CD4-positive, alpha-beta T cell (primary cell): ENCODE results near the gene RPGR. TPM values are rescaled to one million over a fixed set of nuclear protein-coding genes. Genes with fewer than 3 reads are reported as not detected.

ENCODE experiments used
- ATAC-seq: fragments of 200-7000 bp; cut with Tn5 transposase; one replicate; pipeline ENCODE4 v1.10.0; 2022; ENCODE audit warnings: mild to moderate bottlenecking; ENCODE audit not compliant: poor library complexity
- CTCF ChIA-PET: fragments of 350-600 bp; sonication (Branson Sonifier 250); formaldehyde crosslinking; loops from one replicate; lab custom pipeline; 2021; ENCODE audit warnings: antibody characterized with exemption, inconsistent platforms; lab: Charles Lee
- POLR2A ChIA-PET: fragments of 350-600 bp; sonication (Branson Sonifier 250); formaldehyde crosslinking; loops from one replicate; lab custom pipeline; 2021; ENCODE audit warnings: antibody characterized with exemption, inconsistent platforms; lab: Charles Lee
- DNase-seq, 14 experiments: peaks; one replicate each; pipeline ENCODE4 v3.0.0-alpha.2; 2013 to 2020; ENCODE audit warnings: mixed read lengths in 2 of 14
- H3K27ac ChIP-seq, 2 donors: one replicate each; pipeline versions ENCODE4 v1.5.1 to v1.7.0; 2013; ENCODE audit warnings: low read length in 2 of 2, low read depth in 1 of 2, mild to moderate bottlenecking in 1 of 2
- H3K27me3 ChIP-seq, 2 experiments: 1 replicate in 1 of 2; 2 replicates in 1 of 2; pipeline versions ENCODE4 v1.6.1 to v1.7.0; 2013; ENCODE audit warnings: low read length in 2 of 2, control low read depth in 1 of 2, mild to moderate bottlenecking in 1 of 2, moderate library complexity in 1 of 2; ENCODE audit not compliant: insufficient read depth in 2 of 2, control insufficient read depth in 1 of 2
- H3K36me3 ChIP-seq: one replicate; pipeline ENCODE4 v1.6.1; 2013; ENCODE audit warnings: low read length, control low read depth; ENCODE audit not compliant: insufficient read depth
- H3K4me1 ChIP-seq: one replicate; pipeline ENCODE4 v1.6.1; 2013; ENCODE audit warnings: low read length, control low read depth; ENCODE audit not compliant: insufficient read depth
- H3K4me3 ChIP-seq: one replicate; pipeline ENCODE4 v1.5.1; 2013; ENCODE audit warnings: mild to moderate bottlenecking, low read length, moderate library complexity
- H3K9me3 ChIP-seq, 2 experiments: 1 replicate in 1 of 2; 2 replicates in 1 of 2; pipeline versions ENCODE4 v1.6.1 to v1.7.0; 2013; ENCODE audit warnings: low read length in 2 of 2, mild to moderate bottlenecking in 2 of 2, control low read depth in 1 of 2, moderate library complexity in 1 of 2; ENCODE audit not compliant: control insufficient read depth in 1 of 2, insufficient read depth in 1 of 2
- H3K27ac Mint-ChIP-seq: one replicate; pipeline ENCODE4 v1.8.0; 2020; ENCODE audit warnings: mixed read lengths
- H3K27me3 Mint-ChIP-seq: one replicate; pipeline ENCODE4 v1.8.0; 2021; ENCODE audit warnings: mixed read lengths
- H3K36me3 Mint-ChIP-seq: one replicate; pipeline ENCODE4 v1.8.0; 2021; ENCODE audit warnings: low read depth, mixed read lengths
- H3K4me1 Mint-ChIP-seq: one replicate; pipeline ENCODE4 v1.8.0; 2021; ENCODE audit warnings: low read depth, mixed read lengths
- H3K4me3 Mint-ChIP-seq: one replicate; pipeline ENCODE4 v1.8.0; 2020; ENCODE audit warnings: mild to moderate bottlenecking, mixed read lengths
- H3K9me3 Mint-ChIP-seq: one replicate; pipeline ENCODE4 v1.8.0; 2020; ENCODE audit warnings: mixed read lengths
- intact Hi-C, 2 experiments: fragments of 100-400 bp; cut with DNase I in 1 of 2; cut with micrococcal nuclease in 1 of 2; formaldehyde crosslinking; loops; one replicate each; pipeline versions ENCODE4 v1.15.1 to v1.9.0; 2023 to 2025; cut with DNase I, micrococcal nuclease
- total RNA-seq, 174 experiments: library from RNA in 2 of 174; stranded (reverse) in 2 of 174; gene quantifications; one replicate each; pipeline ENCODE4 v1.2.3 and lab custom pipeline; 2021 to 2026
- TF ChIP-seq, protein P1 (sequence below): fragments of 200-600 bp; IDR thresholded peaks from one replicate; pipeline ENCODE4 v1.8.0; 2022; ENCODE audit warnings: antibody characterized with exemption, mild to moderate bottlenecking

The RPGR gene
- total RNA-seq, 2 experiments from 2014 or later: 17.1 to 18.2 TPM

DNA sequence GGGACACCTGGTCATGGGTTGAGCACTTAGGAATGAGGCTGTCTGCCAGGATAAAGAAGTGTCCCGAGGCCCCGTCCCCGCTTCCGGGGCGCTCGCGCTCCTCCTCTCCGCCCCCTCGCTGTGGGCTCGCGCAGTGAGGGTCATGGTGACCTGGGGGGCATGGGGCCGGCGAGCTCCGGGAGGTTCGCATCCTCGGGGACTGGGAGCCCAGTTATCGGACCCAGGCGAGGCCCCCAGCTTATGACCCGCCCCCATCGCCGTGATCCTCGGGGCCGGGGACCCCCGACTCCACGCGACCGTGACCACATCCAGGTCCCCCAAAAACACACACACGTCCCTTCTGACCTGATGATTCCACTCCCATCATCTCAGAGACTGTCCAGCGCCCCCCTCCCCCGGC lies 71.3 kb downstream of the RPGR start:
- intact Hi-C loops: no loop called here
- no peak overlapping the region for H3K4me3 Mint-ChIP-seq
- Histone ChIP-seq H3K27me3 (no peaks in the 10 kb centered on the region), H3K27ac (no peak overlapping the region), H3K4me3 (no peak overlapping the region), H3K4me1 (no peaks in the 10 kb centered on the region), H3K9me3 (no peaks in the 10 kb centered on the region), H3K36me3 (no peaks in the 10 kb centered on the region)
- H3K27me3 Mint-ChIP-seq: no peaks in the 10 kb centered on the region
- ChIA-PET POLR2A (no interaction called here), CTCF (no interaction called here)
- no peaks in the 10 kb centered on the region for H3K9me3 Mint-ChIP-seq
- DNase-seq (no peak), ATAC-seq (no peak)
- no peaks in the 10 kb centered on the region for H3K36me3 Mint-ChIP-seq
- no peaks in the 10 kb centered on the region for H3K4me1 Mint-ChIP-seq
- no peak overlapping the region for H3K27ac Mint-ChIP-seq
- TF ChIP-seq, protein P1, sequence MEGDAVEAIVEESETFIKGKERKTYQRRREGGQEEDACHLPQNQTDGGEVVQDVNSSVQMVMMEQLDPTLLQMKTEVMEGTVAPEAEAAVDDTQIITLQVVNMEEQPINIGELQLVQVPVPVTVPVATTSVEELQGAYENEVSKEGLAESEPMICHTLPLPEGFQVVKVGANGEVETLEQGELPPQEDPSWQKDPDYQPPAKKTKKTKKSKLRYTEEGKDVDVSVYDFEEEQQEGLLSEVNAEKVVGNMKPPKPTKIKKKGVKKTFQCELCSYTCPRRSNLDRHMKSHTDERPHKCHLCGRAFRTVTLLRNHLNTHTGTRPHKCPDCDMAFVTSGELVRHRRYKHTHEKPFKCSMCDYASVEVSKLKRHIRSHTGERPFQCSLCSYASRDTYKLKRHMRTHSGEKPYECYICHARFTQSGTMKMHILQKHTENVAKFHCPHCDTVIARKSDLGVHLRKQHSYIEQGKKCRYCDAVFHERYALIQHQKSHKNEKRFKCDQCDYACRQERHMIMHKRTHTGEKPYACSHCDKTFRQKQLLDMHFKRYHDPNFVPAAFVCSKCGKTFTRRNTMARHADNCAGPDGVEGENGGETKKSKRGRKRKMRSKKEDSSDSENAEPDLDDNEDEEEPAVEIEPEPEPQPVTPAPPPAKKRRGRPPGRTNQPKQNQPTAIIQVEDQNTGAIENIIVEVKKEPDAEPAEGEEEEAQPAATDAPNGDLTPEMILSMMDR: no peak

DNA sequence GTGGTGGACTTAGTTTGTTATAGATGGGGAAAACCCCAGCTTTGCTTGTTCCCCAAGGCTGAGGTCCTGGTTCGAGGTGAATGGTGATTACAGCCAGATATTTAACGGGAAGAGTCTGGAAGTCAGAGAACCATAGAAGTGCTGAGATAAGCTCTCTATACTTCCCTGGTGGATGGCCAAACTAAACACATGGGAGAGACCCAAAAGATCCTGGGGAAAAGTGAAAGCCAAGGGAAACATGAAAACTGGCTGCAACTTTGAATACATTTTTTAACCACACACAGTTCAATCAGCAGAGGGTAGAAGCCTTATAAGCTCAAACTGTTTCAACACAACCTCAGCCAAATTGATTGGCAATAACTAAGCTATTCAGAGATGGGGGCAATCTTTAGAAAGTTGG lies 77.3 kb downstream of the RPGR start:
- ATAC-seq (no peak), DNase-seq (no peak)
- H3K27ac Mint-ChIP-seq: no peak overlapping the region
- POLR2A ChIA-PET: no interaction called here
- no peaks in the 10 kb centered on the region for H3K36me3 Mint-ChIP-seq
- Histone ChIP-seq H3K36me3 (no peaks in the 10 kb centered on the region), H3K4me1 (no peaks in the 10 kb centered on the region), H3K9me3 (no peaks in the 10 kb centered on the region), H3K27me3 (no peaks in the 10 kb centered on the region), H3K4me3 (no peak overlapping the region), H3K27ac (no peak overlapping the region)
- H3K27me3 Mint-ChIP-seq: peaks cover 4% of the 10 kb centered on the region
- intact Hi-C loops: no loop called here
- H3K4me3 Mint-ChIP-seq: no peak overlapping the region
- H3K4me1 Mint-ChIP-seq: no peaks in the 10 kb centered on the region
- CTCF ChIA-PET: no interaction called here
- TF ChIP-seq, protein P1: no peak
- H3K9me3 Mint-ChIP-seq: no peaks in the 10 kb centered on the region

DNA sequence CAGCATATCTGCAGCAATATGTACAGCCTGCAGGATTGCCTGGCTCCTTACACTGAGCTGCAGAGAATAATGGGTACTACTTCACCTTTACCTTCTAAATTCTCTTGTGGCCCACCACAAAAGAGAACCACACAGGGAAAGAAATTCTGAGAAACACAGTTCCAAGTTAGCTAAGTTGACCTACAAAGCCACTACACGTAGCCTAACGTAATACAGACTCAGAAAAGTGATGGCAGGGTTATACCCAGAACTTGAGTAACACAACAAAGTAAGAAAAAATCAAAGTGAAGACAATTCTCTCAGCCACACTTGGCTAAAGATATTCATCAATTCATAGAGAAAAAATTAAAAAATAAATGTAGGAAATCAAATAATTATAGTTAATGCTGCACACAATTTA lies 80.3 kb downstream of the RPGR start:
- TF ChIP-seq, protein P1: no peak
- intact Hi-C loops: no loop called here
- Mint-ChIP-seq H3K36me3 (no peaks in the 10 kb centered on the region), H3K27me3 (peaks cover 4% of the 10 kb centered on the region), H3K27ac (no peak overlapping the region), H3K9me3 (no peaks in the 10 kb centered on the region), H3K4me1 (no peaks in the 10 kb centered on the region), H3K4me3 (no peak overlapping the region)
- H3K27ac ChIP-seq: no peak overlapping the region
- ChIA-PET CTCF (no interaction called here), POLR2A (no interaction called here)
- peak in 1 of 14 experiments; percentile 1 for DNase-seq
- no peaks in the 10 kb centered on the region for H3K36me3 ChIP-seq
- no peak overlapping the region for H3K4me3 ChIP-seq
- H3K9me3 ChIP-seq: no peaks in the 10 kb centered on the region
- H3K27me3 ChIP-seq: no peaks in the 10 kb centered on the region
- no peaks in the 10 kb centered on the region for H3K4me1 ChIP-seq
- ATAC-seq: no peak
